GM13976 (cell line): Measurements from ENCODE around the gene RCSD1.

Experiments used
- DNase-seq: peaks from one replicate; pipeline ENCODE4 v3.0.0; 2012; ENCODE audit warnings: low spot score
- in situ Hi-C: fragments of 300-500 bp; cut with MboI; formaldehyde crosslinking; loops from one replicate; pipeline ENCODE4 v1.12.0; 2022; ENCODE audit warnings: low sequenced_read_pairs, mixed read lengths, inconsistent platforms; ENCODE audit not compliant: unreplicated experiment
- TF ChIP-seq, protein P1 (sequence below): IDR thresholded peaks from 2 replicates; pipeline ENCODE4 v1.5.1; 2012; ENCODE audit warnings: borderline replicate concordance, mild to moderate bottlenecking; ENCODE audit not compliant: insufficient read depth; ENCODE audit errors: extremely low read depth, missing control alignments, control extremely low read depth

Gene RCSD1

DNA sequence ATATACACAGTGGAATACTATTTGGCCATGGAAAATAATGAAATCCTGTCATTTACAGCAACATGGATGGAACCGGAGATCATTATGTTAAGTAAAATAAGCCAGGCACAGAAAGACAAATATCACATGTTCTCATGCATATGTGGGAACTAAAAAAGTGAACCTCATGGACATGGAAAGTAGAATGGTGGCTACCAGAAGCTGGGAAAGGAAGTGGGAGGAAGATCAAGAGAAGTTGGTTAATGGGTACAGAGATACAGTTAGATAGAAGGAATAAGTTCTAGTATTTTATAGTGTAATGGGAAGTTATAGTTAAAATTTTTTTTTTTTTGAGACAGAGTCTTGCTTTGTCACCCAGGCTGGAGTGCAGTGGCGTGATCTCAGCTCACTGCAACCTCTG is 41.7 kb upstream of the RCSD1 start:
- in situ Hi-C loops, result no loop called here
- TF ChIP-seq, protein P1, sequence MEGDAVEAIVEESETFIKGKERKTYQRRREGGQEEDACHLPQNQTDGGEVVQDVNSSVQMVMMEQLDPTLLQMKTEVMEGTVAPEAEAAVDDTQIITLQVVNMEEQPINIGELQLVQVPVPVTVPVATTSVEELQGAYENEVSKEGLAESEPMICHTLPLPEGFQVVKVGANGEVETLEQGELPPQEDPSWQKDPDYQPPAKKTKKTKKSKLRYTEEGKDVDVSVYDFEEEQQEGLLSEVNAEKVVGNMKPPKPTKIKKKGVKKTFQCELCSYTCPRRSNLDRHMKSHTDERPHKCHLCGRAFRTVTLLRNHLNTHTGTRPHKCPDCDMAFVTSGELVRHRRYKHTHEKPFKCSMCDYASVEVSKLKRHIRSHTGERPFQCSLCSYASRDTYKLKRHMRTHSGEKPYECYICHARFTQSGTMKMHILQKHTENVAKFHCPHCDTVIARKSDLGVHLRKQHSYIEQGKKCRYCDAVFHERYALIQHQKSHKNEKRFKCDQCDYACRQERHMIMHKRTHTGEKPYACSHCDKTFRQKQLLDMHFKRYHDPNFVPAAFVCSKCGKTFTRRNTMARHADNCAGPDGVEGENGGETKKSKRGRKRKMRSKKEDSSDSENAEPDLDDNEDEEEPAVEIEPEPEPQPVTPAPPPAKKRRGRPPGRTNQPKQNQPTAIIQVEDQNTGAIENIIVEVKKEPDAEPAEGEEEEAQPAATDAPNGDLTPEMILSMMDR, result no peak
- DNase-seq, result no peak

DNA sequence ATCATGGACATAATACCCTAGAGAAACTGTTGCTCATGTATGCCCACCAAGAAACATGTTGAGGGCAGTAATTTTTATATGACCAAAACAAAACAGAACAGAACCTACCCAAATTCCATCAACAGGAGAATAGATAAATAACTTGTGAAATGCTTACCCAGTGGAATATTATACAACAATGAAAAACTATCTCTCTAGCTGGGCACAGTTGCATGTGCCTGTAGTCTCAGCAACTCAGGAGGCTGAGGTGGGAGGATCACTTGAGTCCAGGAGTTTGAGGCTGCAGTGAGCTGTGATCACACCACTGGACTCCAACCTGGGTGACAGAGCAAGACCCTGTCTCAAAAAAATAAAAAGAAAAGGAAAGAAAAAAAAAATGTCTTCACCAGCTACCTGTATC is 37.6 kb upstream of the RCSD1 start:
- no peak for DNase-seq
- TF ChIP-seq, protein P1, result no peak
- in situ Hi-C loops, result no loop called here

DNA sequence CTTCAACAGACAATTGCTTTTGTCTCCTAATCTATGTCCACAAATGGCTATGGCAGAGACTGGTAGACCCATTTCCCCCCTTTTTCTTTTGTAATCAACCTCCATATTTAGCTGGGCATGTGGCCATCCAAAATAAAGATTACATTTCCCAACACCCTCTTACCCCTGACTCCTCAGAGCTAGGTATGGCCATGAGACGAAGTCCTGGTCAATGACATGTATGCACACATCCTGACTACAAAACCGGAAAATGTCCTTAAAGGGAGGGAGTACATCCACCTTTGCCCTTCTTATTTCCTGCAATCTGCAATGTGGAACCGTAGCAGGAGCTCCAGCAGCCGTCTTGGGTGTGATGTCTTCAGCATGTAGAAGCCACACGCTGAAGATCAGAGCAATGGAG is 36.2 kb upstream of the RCSD1 start:
- in situ Hi-C loops, result no loop called here
- no peak for DNase-seq
- TF ChIP-seq, protein P1, result no peak

DNA sequence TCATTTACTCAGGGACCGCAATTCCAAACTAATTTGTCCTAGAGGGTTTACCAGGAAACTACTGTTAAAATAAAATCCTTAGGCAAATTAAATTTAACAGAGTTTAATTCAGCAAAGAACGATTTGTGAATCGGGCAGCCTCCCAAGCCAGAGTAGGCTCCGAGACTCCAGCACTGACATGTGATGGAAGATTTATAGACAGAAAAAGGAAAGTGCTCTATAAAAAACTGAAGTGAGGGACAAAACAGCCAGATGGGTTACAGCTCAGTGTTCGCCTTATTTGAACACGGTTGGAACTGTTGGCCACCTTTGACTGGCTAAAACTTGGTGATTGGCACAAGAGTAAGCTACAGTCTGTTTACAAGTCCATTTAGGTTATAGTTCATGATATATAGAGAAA is 35.2 kb upstream of the RCSD1 start:
- DNase-seq, result no peak
- in situ Hi-C loops, result no loop called here

DNA sequence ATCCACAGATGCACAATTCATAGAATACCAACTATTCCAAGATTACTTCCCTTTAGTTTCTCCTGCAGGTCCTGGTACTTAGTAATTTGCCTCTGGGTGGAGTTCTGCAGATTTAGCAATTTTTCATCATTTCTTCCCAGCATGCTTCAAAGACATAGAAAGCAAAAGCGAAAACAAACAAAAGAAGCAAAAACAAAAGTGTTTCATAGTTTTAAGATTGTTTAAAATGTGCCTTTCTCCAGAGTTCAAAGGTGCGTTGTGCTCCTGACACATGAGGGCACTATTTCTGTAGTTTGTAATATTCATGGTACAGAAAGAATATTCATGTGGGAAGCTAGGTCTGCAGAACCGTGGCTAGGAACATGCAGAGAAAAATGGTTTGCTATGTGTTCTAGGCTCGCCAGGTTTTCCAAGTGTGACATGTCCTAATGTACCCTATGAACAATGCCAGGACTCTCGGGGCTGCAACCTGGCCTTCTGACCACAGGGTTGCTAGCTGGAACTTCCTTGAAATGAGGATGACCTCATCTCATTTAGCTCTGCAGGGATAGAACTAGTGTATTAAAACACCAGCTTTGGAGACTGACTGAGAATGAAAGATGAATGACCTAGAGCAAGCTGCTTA is 30.0 kb upstream of the RCSD1 start:
- TF ChIP-seq, protein P1, result peak; percentile 66
- in situ Hi-C loops, result no loop called here
- peak; percentile 67 for DNase-seq

More for the DNA sequence above, 35.2 kb upstream of the RCSD1 start:
- TF ChIP-seq, protein P1, result no peak

DNA sequence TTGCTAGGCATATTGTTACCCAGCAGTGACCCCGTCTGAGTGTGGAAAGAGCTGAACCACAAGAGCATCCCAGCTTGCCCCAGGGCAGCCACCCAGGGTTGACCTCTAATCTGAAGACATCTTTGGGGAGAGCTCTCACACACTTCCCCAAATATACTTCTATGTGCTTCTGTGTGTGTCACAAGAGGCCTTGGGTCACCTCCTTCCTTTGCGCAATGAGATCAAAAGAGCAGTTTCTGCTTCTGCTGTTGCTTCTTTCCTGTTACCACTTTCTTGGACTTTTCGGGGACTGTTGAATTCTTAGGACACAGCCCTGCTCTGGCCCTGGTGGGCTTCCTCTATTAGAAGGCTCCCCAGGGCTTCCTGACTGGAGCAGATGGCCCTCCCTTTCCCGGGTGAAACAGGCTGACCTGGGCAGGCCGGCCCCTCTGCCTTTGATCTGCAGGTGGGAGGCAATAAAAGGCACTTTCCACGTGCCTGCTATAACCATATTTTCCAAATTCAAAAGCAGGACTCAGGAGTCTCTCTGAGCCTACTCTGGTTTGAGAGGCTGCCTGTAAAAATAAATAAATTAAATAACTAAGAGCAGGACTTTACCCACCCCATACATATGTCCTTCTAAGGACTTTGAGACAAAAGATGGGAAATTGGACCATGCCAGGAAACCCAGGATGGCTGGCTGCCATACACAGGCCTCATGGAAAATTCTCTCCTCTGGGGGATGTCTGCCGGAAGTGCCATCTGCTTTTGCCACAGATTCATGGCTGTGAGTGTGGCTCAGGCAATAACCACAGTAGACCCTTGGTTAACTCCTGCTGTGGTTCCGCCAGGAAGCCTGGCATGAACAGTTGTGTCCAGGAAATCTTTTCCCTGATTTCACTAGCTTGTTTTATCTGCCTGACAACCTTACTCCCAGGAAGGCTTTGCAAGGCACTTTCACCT is 28.3 kb upstream of the RCSD1 start:
- in situ Hi-C loops, result no loop called here
- TF ChIP-seq, protein P1, result no peak
- peak; percentile 49 for DNase-seq
